ENCODE measurements around the gene EXOC3.
"Not testable (repeated sequence)": the region's sequence is repeated elsewhere in the genome, so short reads cannot be mapped to it uniquely, and the experiment has no call there.

EXOC3 gene

GRCh38 chr5:442335-443238 lies at the start of gene EXOC3:
EXOC3 (plus strand) TSS chr5:443176; CDS start chr5:446206, 3,030 bp downstream.
- DNase-seq = peak; percentile 79

- no peak for DNase-seq
These were observed 49.1 kb upstream of the EXOC3 start for GRCh38 chr5:393846-394275.

- DNase-seq = no peak
These were observed 48.3 kb upstream of the EXOC3 start for GRCh38 chr5:394671-395155.

GRCh38 chr5:395156-395920 lies 47.6 kb upstream of the EXOC3 start:
- DNase-seq = no peak

GRCh38 chr5:395921-396530 lies 47.0 kb upstream of the EXOC3 start:
- no peak for DNase-seq

- DNase-seq = no peak
These were observed 46.4 kb upstream of the EXOC3 start for GRCh38 chr5:396531-396961.

- not testable (repeated sequence) for DNase-seq
These were observed 44.9 kb upstream of the EXOC3 start for GRCh38 chr5:398141-398474.

GRCh38 chr5:398475-399295 lies 44.3 kb upstream of the EXOC3 start:
- no peak for DNase-seq

GRCh38 chr5:399296-400281 lies 43.4 kb upstream of the EXOC3 start:
- DNase-seq = peak; percentile 43

GRCh38 chr5:400282-401145 lies 42.5 kb upstream of the EXOC3 start:
- no peak for DNase-seq

- no peak for DNase-seq
These were observed 41.6 kb upstream of the EXOC3 start for GRCh38 chr5:401146-402034.

- not testable (repeated sequence) for DNase-seq
These were observed 40.8 kb upstream of the EXOC3 start for GRCh38 chr5:402219-402614.

GRCh38 chr5:402615-403359 lies 40.2 kb upstream of the EXOC3 start:
- DNase-seq = no peak

- DNase-seq = no peak
These were observed 39.0 kb upstream of the EXOC3 start for GRCh38 chr5:403995-404394.

- DNase-seq = no peak
These were observed 38.2 kb upstream of the EXOC3 start for GRCh38 chr5:404666-405241.

GRCh38 chr5:405421-405820 lies 37.6 kb upstream of the EXOC3 start:
- DNase-seq = no peak

GRCh38 chr5:406041-406440 lies 36.9 kb upstream of the EXOC3 start:
- no peak for DNase-seq

GRCh38 chr5:407051-407450 lies 35.9 kb upstream of the EXOC3 start:
- no peak for DNase-seq
